Stimulated activated CD4-positive, alpha-beta T cell treated with anti-CD3 and anti-CD28 coated beads, Interleukin-2, amount 100 ng/mL, for 24 hours (primary cell): Measurements from ENCODE around the gene OR2T11.
"Not testable (repeated sequence)": the region's sequence is repeated elsewhere in the genome, so short reads cannot be mapped to it uniquely, and the experiment has no call there.

ENCODE experiments used
- DNase-seq, 2 donors: peaks; one replicate each; pipeline ENCODE4 v3.0.0-alpha.2; 2020

OR2T11 gene

GRCh38 chr1:248634991-248635390, at the start of gene OR2T11:
Gene OR2T11, minus strand, starts transcription at chr1:248635091. Its CDS starts 7,963 bp downstream, at chr1:248627128.
- DNase-seq = not testable (repeated sequence)

DNA sequence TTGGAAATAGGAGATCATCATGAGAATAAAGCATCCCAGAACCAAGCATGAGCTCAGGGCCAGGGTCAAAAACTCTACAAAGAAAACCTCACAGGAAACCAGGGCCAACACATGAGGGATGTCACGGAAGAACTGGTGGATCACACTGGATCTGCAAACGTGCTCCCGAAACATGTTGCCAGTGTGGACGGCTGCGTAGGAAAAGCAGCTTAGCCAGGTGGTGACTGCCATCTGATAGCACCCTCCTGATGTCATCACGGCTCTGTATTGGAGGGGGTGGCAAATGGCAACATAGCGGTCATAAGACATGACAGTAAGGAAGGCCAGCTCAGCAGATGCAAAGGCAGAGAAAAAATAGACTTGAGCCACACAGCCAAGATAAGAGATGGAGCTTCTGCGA, 46.8 kb upstream of the OR2T11 start:
- no peak for DNase-seq

DNA sequence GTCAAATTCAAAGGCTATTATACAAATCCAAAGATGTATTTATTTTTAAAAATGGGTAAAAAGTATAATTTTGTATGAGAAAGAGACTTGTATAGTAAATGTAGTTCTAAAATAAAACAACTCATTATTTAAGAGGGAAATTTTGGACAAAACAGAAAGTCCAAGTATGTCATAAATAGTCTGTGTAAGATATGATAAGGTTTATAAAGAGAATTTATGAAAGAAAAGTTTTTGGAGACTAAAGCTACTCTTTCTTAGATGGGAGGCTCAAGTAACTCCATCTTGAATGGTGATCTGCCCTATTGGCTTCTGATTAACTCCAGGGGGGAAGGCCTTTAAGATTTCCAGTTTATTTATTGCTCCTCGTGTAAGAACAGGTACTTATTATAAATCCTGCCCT, 35.1 kb upstream of the OR2T11 start:
- no peak for DNase-seq

DNA sequence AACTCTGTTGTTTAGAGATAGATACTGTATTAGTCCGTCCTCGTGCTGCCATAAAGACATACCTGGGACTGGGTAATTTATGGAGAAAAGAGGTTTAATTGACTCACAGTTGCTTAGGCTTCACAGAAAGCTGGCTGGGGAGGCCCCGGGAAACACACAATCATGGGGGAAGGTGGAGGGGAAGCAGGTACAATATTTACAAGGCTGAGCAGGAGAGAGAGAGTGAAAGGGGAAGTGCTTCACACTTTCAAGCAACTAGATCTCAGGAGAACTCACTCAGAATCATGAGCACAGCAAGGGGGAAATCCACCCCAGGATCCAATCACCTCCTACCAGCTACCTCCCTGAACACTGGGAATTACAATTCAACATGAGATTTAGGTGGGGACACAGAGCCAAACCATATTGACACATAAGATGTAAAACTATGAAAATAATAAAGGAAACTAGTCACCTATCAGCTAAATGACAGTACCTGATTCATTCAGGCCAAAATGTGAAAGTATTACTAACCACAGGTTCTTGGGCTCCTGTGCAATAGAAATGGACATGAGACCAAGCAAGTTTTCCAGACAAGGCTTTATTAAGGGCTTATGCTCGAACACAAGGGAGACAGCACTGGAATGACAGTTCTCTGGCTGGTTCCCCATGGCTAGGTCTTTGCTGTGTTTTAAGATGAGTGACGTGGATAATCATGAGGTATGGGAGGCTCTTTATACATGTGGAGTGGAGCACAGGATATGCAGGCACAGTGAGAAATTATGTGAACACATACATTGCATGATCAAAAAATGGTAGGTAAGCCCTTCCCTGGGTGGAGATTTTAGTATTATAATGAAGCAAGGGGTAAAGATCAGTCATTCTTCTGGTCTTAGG, 28.8 kb upstream of the OR2T11 start:
- DNase-seq = not testable (repeated sequence)

DNA sequence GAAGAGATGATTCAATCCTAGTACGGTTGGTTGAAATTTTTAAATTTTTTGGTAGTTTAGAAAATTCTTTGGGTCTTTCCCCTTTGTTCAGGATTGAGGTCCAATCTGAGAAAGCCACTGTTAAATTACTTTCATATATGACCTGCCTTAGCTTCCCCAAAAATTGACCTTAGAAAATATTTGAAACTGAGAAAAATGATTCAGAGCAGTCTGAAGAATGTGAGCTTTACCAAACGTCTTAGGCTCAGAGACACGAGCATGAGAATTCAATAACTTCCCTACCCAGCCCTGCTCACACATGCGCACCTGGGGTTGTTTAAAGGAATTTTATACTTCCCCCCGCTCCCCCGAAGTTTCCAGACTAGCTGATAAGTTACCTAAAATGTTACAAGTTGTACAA, 21.9 kb upstream of the OR2T11 start:
- DNase-seq = not testable (repeated sequence)

GRCh38 chr1:248655354-248655753, 20.5 kb upstream of the OR2T11 start, which contains the start of gene OR2T27:
Gene OR2T27, minus strand, starts transcription at chr1:248655528. Its CDS starts 4,644 bp downstream, at chr1:248650884.
- not testable (repeated sequence) for DNase-seq

DNA sequence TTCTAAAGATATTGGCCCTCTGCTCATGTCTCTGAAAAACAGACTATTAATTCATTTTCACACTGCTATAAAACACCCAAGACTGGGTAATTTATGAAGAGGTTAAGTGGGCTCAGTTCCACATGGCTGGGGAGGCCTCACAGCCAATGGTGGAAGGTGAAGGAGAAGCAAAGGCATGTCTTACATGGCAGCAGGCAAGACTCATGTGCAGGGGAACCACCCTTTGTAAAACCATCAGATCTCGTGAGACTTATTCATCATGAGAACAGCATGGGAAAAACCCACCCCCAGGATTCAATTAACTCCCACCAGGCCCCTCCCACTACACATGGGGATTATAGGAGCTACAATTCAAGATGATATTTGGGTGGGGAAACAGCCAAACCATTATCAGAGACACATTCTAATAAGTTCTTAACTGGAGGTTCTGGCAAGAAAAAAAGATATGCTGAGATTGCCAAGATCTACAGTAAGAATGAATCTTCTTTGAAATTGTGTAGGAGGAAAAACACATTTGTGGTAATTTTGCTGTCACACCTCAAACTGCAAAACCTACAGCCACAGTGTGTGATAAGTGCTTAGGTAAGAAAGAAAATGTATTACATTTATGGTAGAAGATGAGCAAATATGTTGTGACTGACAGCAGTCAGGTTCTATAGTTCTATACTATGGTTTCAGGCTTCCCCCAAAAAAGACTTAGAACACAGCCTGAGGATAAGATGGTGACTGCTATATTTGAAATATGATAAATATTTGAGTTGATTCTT, 14.1 kb upstream of the OR2T11 start:
- not testable (repeated sequence) for DNase-seq

DNA sequence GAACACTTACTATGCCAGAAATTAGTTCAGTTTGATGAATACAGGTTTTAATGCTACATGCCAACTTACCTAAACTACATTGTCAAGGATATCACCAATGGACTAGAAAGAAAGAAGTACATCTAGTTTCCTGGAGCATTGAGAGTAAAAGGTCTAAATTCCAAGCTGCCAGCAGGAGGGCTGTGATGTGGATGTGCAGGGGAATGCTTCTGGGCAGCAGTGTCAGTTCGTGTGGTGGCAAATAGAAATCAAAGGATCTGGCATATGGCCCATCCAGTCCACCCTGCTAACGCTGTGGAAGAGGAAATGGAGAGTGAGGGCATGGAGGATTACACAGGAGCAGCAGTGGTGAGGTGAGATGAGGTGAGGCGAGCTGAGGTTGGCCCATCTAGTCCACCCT, 10.3 kb upstream of the OR2T11 start, which contains the start of gene OR2T35:
Gene OR2T35 (minus strand): TSS at position 101 of the 400 bp plus-strand sequence. CDS start 6,020 bp downstream, outside the sequence.
- not testable (repeated sequence) for DNase-seq

DNA sequence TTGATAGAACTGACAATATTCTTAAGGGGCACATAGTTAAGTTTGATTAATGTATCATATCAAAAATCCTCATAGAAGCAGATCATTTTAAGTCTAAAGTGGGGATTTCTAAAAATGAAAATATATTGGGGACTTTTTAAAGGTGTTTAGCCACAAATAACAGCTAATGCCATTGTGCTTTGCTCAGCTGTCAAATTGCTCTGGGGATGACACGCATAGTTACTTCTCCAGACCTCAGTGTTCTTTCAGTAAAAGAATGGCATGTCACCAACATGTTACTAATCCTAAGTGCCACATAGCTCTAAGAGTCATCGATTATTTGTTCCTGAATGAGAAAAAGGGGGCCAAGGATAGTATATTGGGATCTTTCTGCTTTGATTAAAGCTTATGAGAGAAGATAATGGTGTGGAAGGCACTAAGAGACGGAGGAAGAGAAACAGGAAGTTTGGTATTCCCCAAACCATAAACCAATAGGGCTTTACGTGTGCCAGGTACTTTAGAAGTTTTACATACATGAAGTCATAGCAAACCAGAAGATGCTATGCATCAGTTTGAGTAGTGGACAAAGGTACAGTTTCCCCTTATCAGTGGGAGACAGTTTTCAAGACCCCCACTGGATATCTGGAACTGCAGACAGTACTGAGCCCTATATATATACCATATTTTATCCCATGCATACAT, 8.2 kb upstream of the OR2T11 start:
- not testable (repeated sequence) for DNase-seq

- not testable (repeated sequence) for DNase-seq
These were observed 6.7 kb upstream of the OR2T11 start for GRCh38 chr1:248641583-248641982.

- DNase-seq = not testable (repeated sequence)
These were observed 6.0 kb upstream of the OR2T11 start for GRCh38 chr1:248640906-248641305.

DNA sequence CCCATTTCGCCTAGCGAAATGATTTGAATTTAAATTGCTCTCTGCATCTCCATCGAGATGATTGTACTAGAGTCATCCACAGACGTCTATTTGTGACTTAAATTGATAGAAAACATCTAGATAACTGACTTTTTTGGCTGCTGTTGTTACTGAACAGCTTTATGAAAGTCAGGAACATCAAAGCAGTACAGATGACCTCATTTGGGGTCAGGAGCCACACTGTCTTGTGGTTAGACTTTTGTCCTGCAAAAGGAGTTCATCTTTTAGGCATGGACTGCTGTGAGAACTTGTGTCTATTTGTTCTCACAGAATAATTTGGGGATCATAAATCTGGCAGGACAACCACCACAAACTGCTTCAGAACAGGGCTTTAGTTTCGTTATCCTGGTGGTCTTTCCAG, 4.8 kb upstream of the OR2T11 start:
- DNase-seq = not testable (repeated sequence)

DNA sequence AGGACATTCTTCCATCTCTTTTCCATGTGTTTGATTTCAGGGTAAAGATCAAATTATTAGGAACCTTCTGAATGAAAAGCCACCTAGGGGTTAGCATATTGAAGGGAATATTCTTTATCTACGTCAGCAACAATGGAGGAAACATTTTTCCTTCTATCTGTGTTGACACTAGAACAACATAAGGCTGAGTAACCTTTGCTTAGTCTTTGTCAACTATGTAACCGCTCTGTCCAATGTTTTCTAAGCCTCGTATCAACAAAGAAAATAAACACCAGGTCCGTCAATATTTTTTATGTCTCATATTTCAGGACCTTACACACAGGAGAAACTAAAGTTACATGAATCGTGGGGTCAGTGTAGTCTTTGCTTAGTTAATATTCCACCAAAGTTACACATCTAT, 1.7 kb upstream of the OR2T11 start:
- not testable (repeated sequence) for DNase-seq

DNA sequence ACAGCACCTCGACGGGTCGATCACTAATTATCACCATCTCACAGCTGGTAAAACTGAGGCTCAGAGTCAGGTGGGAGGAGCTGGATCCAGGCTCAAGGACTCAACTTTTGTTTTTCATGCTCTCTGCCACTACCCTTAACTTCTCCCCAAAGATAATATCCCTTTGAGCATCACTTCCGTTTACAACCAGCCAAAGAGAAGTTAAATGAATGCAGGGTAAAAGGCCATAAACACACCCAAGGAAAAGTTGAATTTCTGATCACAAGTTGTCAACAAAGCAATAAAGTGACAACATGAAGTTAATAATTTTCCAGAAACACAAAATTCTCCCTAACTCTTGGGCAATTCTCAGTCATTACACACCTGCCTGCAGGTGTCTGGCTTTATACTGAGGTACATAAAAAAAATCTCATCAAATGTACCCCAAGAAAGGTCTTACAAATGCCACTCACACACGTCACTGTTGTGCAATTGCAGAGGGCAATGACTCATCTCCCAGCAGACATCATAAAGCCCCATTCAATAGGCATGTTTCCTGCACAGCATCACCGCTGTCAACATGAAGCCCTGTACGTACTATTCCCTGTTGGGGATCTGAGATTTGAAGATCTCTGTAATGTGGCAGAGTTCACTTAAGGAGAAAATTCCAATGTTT, 3.4 kb downstream of the OR2T11 start:
- no peak for DNase-seq

GRCh38 chr1:248630551-248630950, 4.3 kb downstream of the OR2T11 start:
- no peak for DNase-seq

- no peak for DNase-seq
These were observed 6.7 kb downstream of the OR2T11 start for GRCh38 chr1:248627971-248628844.

DNA sequence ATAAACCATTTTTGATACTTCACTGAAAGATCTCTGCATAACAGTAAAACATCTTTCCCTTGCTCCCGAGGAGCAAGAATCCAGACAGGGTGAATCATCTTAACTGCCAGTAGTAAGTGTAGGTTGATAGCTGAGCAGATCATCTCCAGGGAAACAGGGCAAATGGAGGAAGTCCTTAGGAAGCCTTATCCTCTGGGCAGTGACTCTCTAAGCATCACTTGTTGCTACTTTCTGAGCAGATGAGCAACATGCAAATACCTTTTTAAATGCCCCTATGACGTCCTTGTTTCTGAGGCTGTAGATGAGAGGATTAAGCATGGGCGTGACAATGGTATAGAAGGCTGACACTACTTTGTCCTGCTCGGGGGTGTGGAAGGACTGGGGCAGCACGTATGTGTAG, 8.9 kb downstream of the OR2T11 start:
- no peak for DNase-seq

- no peak for DNase-seq
These were observed 9.7 kb downstream of the OR2T11 start for GRCh38 chr1:248625166-248625565.

GRCh38 chr1:248622570-248623001, 12.3 kb downstream of the OR2T11 start:
- no peak for DNase-seq

- no peak for DNase-seq
These were observed 13.1 kb downstream of the OR2T11 start for GRCh38 chr1:248621770-248622169.

- DNase-seq = peak; percentile 65 to 73
These were observed 16.0 kb downstream of the OR2T11 start for GRCh38 chr1:248618878-248619277.
